Activated T-helper 1 cell treated with anti-CD3 and anti-CD28 coated beads, Interleukin-12 subunit alpha, Interleukin-12 subunit beta, Interleukin-2, Interleukin-4 antibody, amounts not matched to agents 30 ng/mL and 10 ng/mL and 1 ng/mL, durations not matched to agents 14 hours and 24 hours and 36 hours (primary cell): ENCODE data around the gene PHLDB2. TPM values are rescaled to one million over a fixed set of nuclear protein-coding genes. Genes with fewer than 3 reads are reported as not detected.

ENCODE experiments used
- DNase-seq: peaks from one replicate; pipeline ENCODE4 v3.0.0; 2021; ENCODE audit warnings: low spot score
- H3K27ac Mint-ChIP-seq: one replicate; pipeline ENCODE4 v1.8.0; 2021; ENCODE audit warnings: mild to moderate bottlenecking, mixed read lengths
- H3K27me3 Mint-ChIP-seq: one replicate; pipeline ENCODE4 v1.8.0; 2022; ENCODE audit warnings: mild to moderate bottlenecking, moderate library complexity, mixed read lengths; ENCODE audit not compliant: insufficient read depth
- H3K36me3 Mint-ChIP-seq: one replicate; pipeline ENCODE4 v1.8.0; 2021; ENCODE audit warnings: low read depth, mixed read lengths
- H3K4me1 Mint-ChIP-seq: one replicate; pipeline ENCODE4 v1.8.0; 2021; ENCODE audit warnings: low read depth, mixed read lengths
- H3K4me3 Mint-ChIP-seq: one replicate; pipeline ENCODE4 v1.8.0; 2021; ENCODE audit warnings: mild to moderate bottlenecking, moderate library complexity, mixed read lengths
- H3K9me3 Mint-ChIP-seq: one replicate; pipeline ENCODE4 v1.8.0; 2021; ENCODE audit warnings: mixed read lengths
- intact Hi-C: fragments of 100-400 bp; cut with micrococcal nuclease; formaldehyde crosslinking; loops from one replicate; pipeline ENCODE4 v1.15.1; 2024
- total RNA-seq: library from RNA; stranded (reverse); gene quantifications from 2 replicates; pipeline ENCODE4 v1.2.3, GENCODE V29; 2022

Gene PHLDB2
- total RNA-seq, 1 donor from 2014 or later: 0.75 TPM

GRCh38 chr3:111947231-111947630, 88.2 kb downstream of the PHLDB2 start:
- H3K9me3 Mint-ChIP-seq: no peaks in the 10 kb centered on the region
- no peak overlapping the region for H3K27ac Mint-ChIP-seq

DNA sequence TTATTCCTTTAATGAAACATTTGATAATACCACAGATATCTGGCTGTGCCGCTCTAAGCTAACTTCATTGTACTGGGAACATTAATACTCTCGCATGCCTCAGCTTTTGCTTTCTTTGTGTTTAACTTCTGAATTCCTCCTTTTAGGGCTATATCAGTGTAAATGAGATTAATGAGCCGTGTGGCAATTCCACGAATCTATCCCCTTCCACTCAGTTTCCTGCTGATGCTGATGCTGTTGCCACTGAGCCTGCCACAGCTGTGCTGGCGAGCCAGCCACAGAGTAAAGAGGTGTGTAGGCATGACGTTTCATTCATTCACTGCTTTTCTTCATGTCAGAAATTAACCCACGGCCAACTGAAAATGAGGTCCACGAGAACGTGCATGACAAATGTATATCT, 89.7 kb downstream of the PHLDB2 start:
- no peaks in the 10 kb centered on the region for H3K9me3 Mint-ChIP-seq
- H3K4me3 Mint-ChIP-seq: no peak overlapping the region
- H3K36me3 Mint-ChIP-seq: no peaks in the 10 kb centered on the region
- peaks cover 7% of the 10 kb centered on the region for H3K27me3 Mint-ChIP-seq
- intact Hi-C loops: no loop called here
- H3K27ac Mint-ChIP-seq: no peak overlapping the region
- H3K4me1 Mint-ChIP-seq: no peaks in the 10 kb centered on the region
- DNase-seq: no peak

More at GRCh38 chr3:111947231-111947630, 88.2 kb downstream of the PHLDB2 start:
- Mint-ChIP-seq H3K36me3 (no peaks in the 10 kb centered on the region), H3K4me3 (no peak overlapping the region), H3K4me1 (no peaks in the 10 kb centered on the region), H3K27me3 (peaks cover 5% of the 10 kb centered on the region)
- intact Hi-C loops: no loop called here
- DNase-seq: no peak

DNA sequence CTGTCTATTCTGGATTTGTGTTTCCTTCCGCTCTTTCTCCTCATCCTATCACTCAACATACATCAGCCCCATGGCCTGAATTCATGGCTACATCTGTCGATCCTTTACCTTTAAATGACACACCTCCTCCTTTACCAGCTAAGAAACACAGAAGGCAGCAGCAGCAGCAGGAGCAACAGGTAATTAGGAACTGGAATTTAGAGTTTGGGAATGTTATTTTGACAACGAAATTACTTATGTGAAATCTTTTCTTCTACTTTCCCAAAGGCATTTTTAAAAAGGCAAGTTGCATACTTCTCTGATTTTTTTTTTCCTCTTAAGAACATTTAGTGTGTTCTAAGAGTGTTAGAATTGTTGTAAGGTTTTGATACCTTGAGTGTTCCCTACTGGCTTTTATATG, 90.6 kb downstream of the PHLDB2 start:
- no peaks in the 10 kb centered on the region for H3K36me3 Mint-ChIP-seq
- DNase-seq: no peak
- H3K27me3 Mint-ChIP-seq: peaks cover 9% of the 10 kb centered on the region
- H3K27ac Mint-ChIP-seq: no peak overlapping the region
- H3K4me3 Mint-ChIP-seq: no peak overlapping the region
- H3K9me3 Mint-ChIP-seq: no peaks in the 10 kb centered on the region
- H3K4me1 Mint-ChIP-seq: no peaks in the 10 kb centered on the region
- intact Hi-C loops: no loop called here

DNA sequence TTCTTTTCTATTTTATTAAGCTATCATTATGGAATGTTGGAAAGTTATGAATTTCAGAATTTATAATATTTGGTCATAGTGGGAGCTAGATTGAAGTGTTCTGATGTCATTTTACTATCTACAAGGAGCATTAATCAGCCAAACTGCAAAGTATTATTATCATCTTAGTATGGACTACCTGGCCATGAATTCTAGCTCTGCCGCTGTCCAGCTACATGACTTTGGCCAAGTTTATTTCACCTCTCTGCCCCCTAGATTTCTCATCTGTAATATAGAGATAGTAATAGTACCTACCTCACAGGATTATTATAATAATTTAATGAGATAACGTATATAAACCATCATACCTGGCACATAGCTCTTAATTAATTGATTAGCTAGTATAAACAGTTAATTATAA, 92.0 kb downstream of the PHLDB2 start:
- Mint-ChIP-seq H3K27me3 (peaks cover 9% of the 10 kb centered on the region), H3K4me3 (no peak overlapping the region), H3K4me1 (no peaks in the 10 kb centered on the region), H3K27ac (no peak overlapping the region), H3K9me3 (no peaks in the 10 kb centered on the region), H3K36me3 (no peaks in the 10 kb centered on the region)
- intact Hi-C loops: no loop called here
- DNase-seq: no peak

DNA sequence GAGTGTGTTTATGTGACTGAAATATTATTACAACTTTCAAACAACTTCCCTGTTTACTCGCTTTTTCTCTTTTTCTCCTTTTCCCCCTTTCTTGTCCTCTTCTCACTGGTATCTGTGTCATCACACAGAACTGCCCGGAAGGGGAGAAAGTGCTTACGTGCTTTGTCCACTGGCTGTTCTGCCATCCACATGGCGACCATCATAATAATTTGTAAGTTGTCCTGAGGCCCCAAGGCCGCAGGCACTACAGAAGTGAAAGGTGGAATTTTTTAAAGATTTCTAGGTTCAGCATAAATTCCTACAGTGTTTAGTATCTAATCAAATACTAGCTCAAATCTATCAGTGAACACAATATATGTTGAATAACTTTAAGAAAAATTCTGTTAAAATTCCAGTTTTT, 93.0 kb downstream of the PHLDB2 start:
- intact Hi-C loops: no loop called here
- H3K27me3 Mint-ChIP-seq: peaks cover 9% of the 10 kb centered on the region
- H3K36me3 Mint-ChIP-seq: no peaks in the 10 kb centered on the region
- H3K4me1 Mint-ChIP-seq: no peaks in the 10 kb centered on the region
- H3K4me3 Mint-ChIP-seq: no peak overlapping the region
- DNase-seq: no peak
- no peak overlapping the region for H3K27ac Mint-ChIP-seq
- no peaks in the 10 kb centered on the region for H3K9me3 Mint-ChIP-seq

- Mint-ChIP-seq H3K27ac (no peak overlapping the region), H3K27me3 (peaks cover 13% of the 10 kb centered on the region), H3K9me3 (no peaks in the 10 kb centered on the region), H3K4me1 (peaks cover 6% of the 10 kb centered on the region), H3K36me3 (no peaks in the 10 kb centered on the region), H3K4me3 (no peak overlapping the region)
- intact Hi-C loops: no loop called here
- DNase-seq: no peak
These were observed 93.9 kb downstream of the PHLDB2 start for GRCh38 chr3:111952866-111953450.

- no peak for DNase-seq
- Mint-ChIP-seq H3K4me1 (peaks cover 6% of the 10 kb centered on the region), H3K9me3 (no peaks in the 10 kb centered on the region), H3K27ac (no peak overlapping the region), H3K36me3 (no peaks in the 10 kb centered on the region), H3K4me3 (no peak overlapping the region), H3K27me3 (peaks cover 12% of the 10 kb centered on the region)
- intact Hi-C loops: no loop called here
These were observed 95.3 kb downstream of the PHLDB2 start for GRCh38 chr3:111954228-111954990.

GRCh38 chr3:111955876-111956275, 96.8 kb downstream of the PHLDB2 start:
- intact Hi-C loops: no loop called here
- H3K4me1 Mint-ChIP-seq: peaks cover 6% of the 10 kb centered on the region

DNA sequence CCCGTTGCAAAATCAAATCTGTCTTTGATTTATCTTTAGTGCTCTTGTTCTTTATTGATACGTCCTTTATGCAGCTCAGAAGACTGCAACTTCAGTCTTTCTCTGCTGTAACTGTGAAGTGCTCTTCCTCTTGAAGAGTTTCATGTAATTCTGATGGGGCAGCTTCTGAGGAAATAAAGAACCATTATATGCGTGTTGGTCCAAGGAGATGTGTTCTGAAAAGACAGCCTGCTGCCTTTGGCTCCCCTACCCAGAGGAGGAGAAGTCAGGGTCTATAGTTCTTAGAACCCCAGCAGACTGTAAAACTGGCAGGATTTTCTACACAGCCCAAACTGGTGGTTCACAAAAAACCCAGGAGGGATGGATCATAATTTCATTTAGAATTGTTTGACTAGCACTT, 97.4 kb downstream of the PHLDB2 start:
- no peak overlapping the region for H3K27ac Mint-ChIP-seq
- DNase-seq: no peak
- peaks cover 12% of the 10 kb centered on the region for H3K27me3 Mint-ChIP-seq
- intact Hi-C loops: no loop called here
- no peak overlapping the region for H3K4me3 Mint-ChIP-seq
- peaks cover 6% of the 10 kb centered on the region for H3K4me1 Mint-ChIP-seq
- no peaks in the 10 kb centered on the region for H3K9me3 Mint-ChIP-seq
- H3K36me3 Mint-ChIP-seq: no peaks in the 10 kb centered on the region

More at GRCh38 chr3:111955876-111956275, 96.8 kb downstream of the PHLDB2 start:
- DNase-seq: no peak
- Mint-ChIP-seq H3K36me3 (no peaks in the 10 kb centered on the region), H3K27me3 (peaks cover 12% of the 10 kb centered on the region), H3K27ac (no peak overlapping the region), H3K9me3 (no peaks in the 10 kb centered on the region), H3K4me3 (no peak overlapping the region)

DNA sequence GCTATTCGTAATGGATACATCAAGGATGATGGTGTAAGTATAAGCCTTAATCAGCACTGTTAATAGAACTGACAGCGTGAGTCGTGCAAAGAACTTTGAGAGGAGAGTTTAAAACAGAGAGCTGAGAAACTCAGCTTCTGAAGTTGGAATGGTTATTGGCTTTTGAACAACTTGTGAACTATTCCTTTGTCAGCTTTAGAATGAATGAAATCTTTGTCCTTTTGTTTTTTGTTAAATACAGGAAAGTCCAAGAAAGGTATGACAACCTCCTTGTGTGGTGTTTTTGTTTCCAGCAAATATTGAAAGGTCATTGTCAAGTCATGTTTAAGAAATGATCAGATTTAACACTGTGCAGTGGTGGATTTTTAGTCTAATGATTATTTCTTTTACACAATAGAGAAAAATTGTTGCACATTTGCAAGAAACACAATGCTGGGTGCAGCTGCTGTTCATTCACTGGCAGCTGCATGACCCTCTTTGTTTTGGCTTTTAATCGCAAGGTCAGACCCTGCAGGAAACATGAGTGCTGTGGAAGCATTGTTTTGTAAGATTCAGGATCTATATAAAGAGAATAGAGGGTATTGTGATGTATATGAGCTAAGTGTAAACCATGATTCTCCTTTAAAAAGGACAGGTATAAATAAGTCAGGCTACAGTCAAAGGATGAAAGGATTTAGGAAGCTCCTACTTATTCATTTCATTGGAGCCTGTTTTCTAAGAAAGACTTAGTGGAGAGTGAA, 98.1 kb downstream of the PHLDB2 start:
- peaks cover 11% of the 10 kb centered on the region for H3K27me3 Mint-ChIP-seq
- H3K4me3 Mint-ChIP-seq: no peak overlapping the region
- no peaks in the 10 kb centered on the region for H3K36me3 Mint-ChIP-seq
- H3K27ac Mint-ChIP-seq: no peak overlapping the region
- H3K9me3 Mint-ChIP-seq: no peaks in the 10 kb centered on the region
- peaks cover 6% of the 10 kb centered on the region for H3K4me1 Mint-ChIP-seq
- intact Hi-C loops: no loop called here
- DNase-seq: no peak

DNA sequence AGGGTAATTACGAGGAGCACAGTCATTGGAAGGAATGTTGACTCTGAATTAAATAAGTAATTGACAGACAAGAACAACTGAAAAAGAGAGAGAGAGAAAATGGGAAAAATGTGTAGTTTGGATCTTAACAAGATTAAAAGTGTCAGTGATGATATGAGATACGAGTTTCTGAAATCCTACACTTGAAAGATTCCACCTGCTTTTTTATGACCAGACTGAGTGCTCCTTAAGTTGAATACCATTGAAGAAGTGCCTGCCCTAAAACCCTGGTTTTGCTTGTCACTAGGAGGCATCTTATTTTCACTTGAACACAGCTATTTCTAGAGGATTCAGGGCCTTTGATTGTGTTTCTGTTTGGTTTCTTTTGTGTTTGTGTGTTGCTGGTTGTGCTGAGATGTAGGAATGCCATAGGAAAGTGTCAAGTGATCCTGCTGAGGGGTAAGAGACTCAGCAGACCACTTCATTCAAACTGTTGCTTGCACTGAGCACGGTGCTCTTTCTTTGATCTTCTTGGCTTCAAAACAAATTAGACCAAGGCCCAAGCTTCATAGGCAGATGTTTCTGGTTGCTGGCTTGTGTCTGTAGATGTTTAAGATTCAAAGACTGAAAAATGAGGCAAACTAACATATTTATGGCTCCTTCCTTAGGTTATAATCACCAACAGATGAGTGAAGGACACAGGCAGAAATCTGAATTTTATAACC, 102.5 kb downstream of the PHLDB2 start:
- Mint-ChIP-seq H3K9me3 (no peaks in the 10 kb centered on the region), H3K4me3 (no peak overlapping the region), H3K27ac (no peak overlapping the region), H3K27me3 (peaks cover 6% of the 10 kb centered on the region), H3K36me3 (no peaks in the 10 kb centered on the region), H3K4me1 (peaks cover 24% of the 10 kb centered on the region)
- intact Hi-C loops: no loop called here
- DNase-seq: no peak

GRCh38 chr3:111963424-111963823, 104.4 kb downstream of the PHLDB2 start:
- no peak for DNase-seq
- H3K9me3 Mint-ChIP-seq: no peaks in the 10 kb centered on the region
- no peak overlapping the region for H3K27ac Mint-ChIP-seq
- intact Hi-C loops: no loop called here
- no peak overlapping the region for H3K4me3 Mint-ChIP-seq
- H3K27me3 Mint-ChIP-seq: no peaks in the 10 kb centered on the region
- peaks cover 29% of the 10 kb centered on the region for H3K4me1 Mint-ChIP-seq
- H3K36me3 Mint-ChIP-seq: no peaks in the 10 kb centered on the region

GRCh38 chr3:111965484-111965883, 106.4 kb downstream of the PHLDB2 start:
- H3K36me3 Mint-ChIP-seq: no peaks in the 10 kb centered on the region
- intact Hi-C loops: loop anchor here (1.0 kb wide), 1 partner anchor 37 kb away; no protein-coding TSS in a partner anchor
- no peak for DNase-seq
- H3K4me1 Mint-ChIP-seq: peaks cover 29% of the 10 kb centered on the region
- H3K27ac Mint-ChIP-seq: no peak overlapping the region
- no peaks in the 10 kb centered on the region for H3K9me3 Mint-ChIP-seq
- no peak overlapping the region for H3K4me3 Mint-ChIP-seq
- no peaks in the 10 kb centered on the region for H3K27me3 Mint-ChIP-seq
